Activated CD4-positive, alpha-beta T cell treated with anti-CD3 and anti-CD28 coated beads, Interleukin-2, amount 50 U/mL, for 1 hour (primary cell): ENCODE measurements around the gene GRIN1.

Experiments
- DNase-seq: peaks from one replicate; pipeline ENCODE4 v3.0.0-alpha.2; 2020

The GRIN1 gene

DNA sequence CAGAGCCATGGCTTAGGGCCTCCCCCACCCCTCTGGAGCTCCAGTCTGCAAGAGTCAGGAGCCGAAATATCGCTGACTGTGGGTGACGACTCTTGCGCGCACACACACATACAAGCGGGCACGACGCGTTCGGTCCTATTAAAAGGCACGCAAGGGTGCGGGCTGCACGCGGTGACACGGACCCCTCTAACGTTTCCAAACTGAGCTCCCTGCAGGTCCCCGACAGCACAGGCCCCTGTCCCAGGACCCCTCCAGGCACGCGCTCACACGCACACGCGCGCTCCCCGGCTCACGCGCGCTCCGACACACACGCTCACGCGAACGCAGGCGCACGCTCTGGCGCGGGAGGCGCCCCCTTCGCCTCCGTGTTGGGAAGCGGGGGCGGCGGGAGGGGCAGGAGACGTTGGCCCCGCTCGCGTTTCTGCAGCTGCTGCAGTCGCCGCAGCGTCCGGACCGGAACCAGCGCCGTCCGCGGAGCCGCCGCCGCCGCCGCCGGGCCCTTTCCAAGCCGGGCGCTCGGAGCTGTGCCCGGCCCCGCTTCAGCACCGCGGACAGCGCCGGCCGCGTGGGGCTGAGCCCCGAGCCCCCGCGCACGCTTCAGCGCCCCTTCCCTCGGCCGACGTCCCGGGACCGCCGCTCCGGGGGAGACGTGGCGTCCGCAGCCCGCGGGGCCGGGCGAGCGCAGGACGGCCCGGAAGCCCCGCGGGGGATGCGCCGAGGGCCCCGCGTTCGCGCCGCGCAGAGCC, at the start of gene GRIN1:
Gene GRIN1 (plus strand): TSS at position 433 of the 746 bp plus-strand sequence. CDS start 333 bp downstream, outside the sequence.
- DNase-seq, result peak; percentile 33

GRCh38 chr9:137089232-137089947, 49.6 kb upstream of the GRIN1 start:
- no peak for DNase-seq

- DNase-seq, result peak; percentile 86
Measured at GRCh38 chr9:137095664-137096517, 43.1 kb upstream of the GRIN1 start.

DNA sequence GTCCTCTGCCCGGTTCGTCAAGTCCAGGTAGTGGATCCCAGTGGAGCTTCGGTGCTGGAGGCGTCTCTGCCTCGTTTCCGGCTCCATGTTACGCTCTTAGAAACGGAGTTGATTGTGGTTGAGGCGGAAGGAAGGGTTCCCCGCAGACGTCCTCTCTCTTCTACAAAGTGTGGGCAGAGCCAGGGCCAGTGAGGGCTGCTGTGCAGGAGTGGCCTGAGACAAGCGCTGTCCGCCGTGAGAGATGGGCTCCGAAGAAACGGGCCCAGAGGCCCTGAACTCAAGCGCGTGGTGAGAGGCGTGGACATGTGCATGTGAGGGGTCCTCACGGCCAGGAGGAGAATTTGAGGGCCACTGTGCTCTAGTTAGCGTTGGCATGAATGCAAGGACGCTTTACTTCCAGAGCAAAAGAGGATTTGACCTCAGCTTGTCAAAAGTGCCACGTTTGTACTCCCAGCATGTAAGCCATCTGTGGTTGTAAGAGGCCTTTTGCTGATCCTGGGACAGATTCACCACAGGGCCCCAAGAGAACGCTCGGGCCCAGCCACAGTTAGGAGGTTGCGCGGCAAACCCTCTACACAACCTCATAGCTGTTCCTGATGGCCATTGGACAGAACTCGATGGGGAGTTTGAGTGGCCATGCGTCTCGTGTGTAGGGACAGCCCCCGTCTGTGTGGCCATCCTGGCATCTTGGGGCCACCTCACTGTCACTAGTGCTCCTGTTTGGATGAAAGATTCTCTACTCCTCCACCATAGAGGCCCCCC, 42.0 kb upstream of the GRIN1 start:
- no peak for DNase-seq

DNA sequence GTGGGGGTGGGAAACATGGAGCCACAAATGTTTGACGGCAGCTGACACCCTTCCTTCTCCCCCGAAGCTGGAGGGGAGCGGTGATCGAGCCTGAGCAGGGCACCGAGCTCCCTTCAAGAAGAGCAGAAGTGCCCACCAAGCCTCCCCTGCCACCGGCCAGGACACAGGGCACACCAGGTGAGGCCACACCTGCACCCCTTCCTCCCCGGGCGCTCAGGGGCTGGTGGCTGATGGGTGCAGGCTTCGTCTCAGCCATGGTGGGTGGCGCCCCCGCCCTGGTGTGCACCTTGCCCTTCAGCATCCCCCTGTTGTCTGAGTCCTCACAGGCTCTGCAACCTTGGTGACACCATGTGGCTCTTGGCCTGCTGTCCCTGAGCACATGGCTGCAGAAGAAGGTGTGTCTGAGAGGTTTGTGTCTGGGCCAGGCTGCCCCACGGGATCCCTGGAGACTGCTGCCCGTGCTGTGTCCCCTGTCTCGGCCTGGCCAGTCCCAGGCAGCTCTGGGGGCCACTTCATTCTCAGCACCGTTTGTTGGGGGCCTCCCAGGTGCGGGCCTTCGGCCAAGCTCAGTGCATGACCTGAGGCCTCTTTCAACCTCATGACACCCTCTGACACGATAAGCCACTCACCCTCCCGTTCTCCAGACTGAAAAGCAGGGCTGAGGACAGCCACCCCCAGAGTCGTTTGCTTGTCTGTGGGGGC, 41.0 kb upstream of the GRIN1 start:
- no peak for DNase-seq

DNA sequence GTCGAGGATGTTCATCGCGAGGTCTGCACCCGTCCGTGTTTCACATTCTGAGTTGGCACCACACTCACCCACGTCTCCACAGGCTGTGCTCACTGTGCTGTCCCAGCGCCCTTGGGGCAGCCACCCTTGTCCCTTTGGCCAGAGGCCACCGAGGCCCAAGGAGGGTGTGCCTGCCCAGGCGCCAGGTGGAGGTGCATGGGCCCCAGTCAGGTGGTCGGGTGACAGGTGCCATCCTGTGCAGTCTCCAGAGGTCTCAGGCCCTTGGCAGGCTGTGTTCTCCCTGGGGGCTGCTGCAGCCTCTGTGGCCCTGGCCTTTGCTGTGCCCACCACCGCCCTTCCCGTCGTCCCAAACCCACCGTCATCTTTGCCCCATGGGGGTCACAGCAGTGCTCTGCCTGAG, 39.7 kb upstream of the GRIN1 start:
- no peak for DNase-seq

GRCh38 chr9:137103206-137103999, 35.6 kb upstream of the GRIN1 start:
- DNase-seq, result no peak

- DNase-seq, result no peak
Measured at GRCh38 chr9:137105814-137106661, 32.9 kb upstream of the GRIN1 start.

DNA sequence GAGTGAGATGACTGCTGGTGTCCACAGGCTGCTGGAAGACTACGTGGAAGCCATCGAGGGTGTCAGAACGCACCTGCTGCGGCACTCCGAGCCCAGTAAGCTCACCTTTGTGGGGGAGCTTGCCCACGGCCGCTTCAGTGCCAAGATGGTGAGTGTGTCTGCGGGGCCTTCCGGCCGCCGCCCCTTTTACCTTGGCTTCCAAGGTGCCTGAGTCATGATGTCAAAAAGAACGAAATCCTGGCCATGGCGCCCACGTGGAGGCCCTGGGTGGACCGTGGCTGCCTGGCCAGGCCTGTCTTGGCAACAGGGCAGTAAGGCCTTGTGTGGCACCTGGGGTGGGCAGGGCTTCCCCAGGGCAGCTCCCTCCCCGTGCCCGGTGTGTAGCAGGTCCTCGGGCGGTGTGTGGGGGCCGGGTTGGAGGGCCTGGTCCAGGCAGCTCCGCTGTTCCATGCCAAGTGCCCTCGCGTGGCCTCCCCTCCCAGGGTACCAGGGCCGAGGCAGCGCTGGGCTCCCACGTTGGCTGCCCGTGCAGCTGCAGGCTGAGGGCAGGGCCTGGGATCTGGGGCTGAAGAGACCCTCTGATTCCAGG, 32.2 kb upstream of the GRIN1 start:
- no peak for DNase-seq

- DNase-seq, result no peak
Measured at GRCh38 chr9:137107312-137107921, 31.5 kb upstream of the GRIN1 start.

DNA sequence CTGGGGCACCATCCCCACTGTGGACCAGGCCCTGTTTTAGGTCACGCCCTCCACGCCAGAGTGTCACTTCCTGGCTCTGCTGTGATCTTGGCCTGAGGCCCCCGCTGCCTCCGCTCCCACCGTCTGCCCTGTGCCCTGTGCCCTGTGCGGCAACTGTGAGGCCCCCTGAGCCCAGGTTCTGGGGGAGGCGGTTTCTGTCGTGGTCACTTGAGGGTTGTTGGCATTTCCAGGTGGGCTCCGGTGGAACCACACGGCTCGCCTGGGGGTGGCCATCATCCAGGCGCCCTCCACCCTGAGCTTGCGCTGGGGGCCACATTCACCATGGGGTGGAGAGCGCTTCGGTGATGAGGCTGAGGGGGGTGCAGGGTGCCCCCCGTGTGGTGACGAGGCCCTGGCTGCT, 31.0 kb upstream of the GRIN1 start:
- no peak for DNase-seq

GRCh38 chr9:137108608-137109249, 30.2 kb upstream of the GRIN1 start:
- DNase-seq, result no peak

DNA sequence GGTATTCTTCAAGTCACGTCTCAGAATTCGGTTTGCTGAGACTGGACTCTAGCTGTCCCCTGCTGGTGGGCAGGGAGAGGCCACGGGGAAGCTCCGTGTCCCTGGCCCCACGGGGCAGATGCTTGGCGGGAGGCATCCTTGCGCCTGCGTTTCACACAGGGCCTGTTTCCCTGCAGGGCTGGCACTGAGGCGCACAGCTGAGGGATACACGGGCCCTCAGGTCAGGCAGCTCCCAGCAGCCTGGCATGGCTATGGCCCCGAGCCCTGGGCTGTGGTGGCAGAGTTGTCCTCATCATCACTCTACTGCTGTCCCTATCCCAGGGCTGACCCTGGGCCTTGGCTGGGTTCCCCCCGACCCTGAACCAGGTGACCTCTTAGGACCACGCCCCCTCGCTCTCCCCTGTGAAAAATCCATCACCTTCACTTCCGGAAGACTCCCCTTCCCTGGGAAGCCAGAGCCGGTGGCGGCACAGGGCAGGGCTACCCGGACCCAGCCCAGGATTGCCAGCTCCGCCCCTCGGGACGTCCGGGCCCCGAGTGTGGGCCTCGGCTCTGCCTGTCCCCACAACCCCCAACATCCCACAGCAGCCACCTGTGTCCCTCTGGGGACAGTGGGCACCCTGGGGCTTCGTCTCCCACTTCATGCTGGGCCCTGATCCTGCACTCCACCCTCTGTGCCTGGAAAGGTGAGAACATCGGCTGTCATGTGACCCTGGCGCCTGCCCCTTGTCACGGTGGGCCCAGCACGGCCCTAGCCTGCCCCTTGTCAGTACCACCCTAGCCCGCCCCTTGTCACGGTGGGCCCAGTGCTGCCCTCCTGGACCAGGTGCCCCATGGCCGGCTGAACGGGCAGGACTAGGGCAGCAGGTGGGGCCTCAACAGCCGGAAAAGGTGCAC, 29.5 kb upstream of the GRIN1 start:
- DNase-seq, result no peak

GRCh38 chr9:137110147-137110910, 28.6 kb upstream of the GRIN1 start:
- DNase-seq, result no peak

DNA sequence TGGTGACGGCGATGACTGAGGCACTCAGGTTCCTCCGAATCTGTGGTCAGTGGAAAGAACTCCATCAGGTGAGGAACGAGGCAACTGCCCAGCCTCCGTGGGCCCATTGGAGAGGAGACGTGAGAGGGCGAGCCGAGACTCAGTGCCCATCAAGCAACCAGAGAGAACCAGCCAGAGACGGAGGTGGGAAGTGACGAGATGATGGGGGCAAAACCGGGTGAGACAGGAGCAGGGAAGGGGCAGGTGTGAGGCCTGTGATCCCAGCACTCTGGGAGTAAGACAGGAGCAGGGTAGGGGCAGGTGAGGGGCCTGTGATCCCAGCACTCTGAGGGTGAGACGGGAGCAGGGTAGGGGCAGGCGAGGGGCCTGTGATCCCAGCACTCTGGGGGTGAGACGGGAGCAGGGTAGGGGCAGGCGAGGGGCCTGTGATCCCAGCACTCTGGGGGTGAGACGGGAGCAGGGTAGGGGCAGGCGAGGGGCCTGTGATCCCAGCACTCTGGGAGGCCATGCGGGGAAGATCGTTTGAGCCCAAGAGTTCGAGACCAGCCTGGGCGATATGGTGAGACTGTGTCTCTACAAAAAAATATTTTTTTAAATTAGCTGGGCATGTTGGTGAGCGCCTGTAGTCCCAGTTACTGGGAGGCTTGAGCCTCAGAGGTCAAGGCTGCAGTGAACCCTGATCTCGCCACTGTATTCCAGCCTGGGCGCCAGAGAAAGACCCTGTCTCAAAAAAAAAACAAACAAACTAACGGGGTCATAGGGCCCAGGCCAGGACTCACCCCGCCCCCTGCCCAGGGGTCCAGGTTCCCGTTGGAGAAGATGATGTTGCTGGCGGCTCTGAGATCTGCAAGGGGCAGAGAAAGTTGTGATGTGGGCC, 27.8 kb upstream of the GRIN1 start:
- DNase-seq, result no peak
